HG03060 (cell line): ENCODE results near the gene HPS5.
"Not testable (repeated sequence)": the region's sequence is repeated elsewhere in the genome, so short reads cannot be mapped to it uniquely, and the experiment has no call there.

Experiments used
- ATAC-seq: cut with Tn5 transposase; IDR thresholded peaks from one replicate; pipeline ENCODE4 v1.9.1; 2021; ENCODE audit warnings: low read depth, moderate number of reproducible peaks; ENCODE audit not compliant: unreplicated experiment

The HPS5 gene

DNA sequence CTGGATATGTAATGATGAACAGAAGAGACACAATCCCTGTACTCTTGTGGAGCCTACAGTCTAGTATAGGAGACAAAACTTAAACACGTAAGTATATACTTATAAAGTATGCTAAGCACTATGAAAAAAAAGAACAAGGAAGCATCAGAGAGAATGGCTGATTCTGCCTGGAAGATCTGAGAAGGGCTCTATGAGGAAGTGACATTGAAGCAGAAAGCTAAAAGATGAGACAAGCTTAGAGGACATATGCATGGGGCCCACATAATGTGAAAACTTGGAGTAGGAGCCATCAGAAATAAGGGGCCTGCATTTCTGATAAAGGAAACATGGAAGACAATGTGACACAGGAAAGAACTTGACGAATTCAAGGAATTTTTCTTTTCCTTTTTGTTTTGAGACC lies 39.3 kb downstream of the HPS5 start:
- no peak for ATAC-seq

DNA sequence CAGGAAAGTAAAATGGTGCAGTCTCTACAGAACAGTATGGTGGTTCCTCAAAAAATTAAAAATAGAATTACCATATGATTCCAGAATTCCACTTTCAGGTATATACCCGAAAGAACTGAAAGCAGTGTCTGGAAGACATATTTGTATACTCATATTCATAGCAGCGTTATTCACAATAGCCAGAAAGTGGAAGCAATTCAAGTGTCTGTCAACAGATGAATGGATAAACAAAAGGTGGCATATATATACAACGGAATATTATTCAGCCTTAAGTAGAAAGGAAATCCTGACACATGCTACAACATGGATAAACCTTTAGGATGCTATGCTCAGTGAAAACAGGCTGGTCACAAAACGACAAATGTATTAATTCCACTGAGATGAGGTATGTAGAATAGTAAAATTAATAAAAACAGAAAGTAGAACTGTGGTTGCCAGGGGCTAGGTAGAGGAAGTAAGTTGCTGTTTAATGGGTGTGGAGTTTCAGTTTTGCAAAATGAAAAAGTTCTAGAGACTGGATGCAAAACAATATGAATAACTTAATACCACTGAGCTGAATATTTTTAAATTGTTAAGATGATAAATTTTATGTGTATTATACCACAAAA lies 41.4 kb downstream of the HPS5 start:
- peak; percentile 78 for ATAC-seq

DNA sequence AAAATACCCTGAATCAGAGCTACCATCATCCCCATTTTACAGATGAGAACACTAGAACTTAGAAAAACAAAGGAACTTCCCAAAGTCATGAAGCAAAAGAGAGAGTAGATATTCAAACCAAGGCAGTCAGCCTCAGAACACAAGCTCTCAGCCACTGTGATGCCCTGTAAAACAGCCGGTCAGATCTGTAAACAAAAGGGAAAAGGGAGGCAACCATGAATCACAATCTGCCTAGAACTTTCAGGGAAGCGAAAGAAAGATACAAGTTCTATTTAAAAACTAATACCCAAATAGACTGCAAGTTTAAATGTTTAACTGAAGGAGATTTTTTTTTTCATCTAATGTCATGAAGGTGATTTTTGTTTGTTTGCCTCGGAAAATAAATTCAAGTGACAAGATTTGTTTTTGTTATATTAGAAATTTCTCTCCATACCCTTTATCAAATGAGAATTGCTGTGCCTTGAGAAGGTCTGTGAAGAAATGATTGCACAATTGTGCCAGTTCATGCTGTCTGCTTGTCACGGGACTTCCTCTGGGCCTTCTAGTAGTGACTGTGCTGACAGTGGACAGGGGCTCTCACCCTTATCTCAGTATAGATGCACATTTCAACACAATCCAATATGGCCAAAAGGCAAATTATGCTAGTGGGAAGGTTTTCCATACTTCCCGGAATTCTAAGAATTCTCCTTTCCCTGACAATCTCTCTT lies 44.2 kb downstream of the HPS5 start:
- ATAC-seq, result no peak

DNA sequence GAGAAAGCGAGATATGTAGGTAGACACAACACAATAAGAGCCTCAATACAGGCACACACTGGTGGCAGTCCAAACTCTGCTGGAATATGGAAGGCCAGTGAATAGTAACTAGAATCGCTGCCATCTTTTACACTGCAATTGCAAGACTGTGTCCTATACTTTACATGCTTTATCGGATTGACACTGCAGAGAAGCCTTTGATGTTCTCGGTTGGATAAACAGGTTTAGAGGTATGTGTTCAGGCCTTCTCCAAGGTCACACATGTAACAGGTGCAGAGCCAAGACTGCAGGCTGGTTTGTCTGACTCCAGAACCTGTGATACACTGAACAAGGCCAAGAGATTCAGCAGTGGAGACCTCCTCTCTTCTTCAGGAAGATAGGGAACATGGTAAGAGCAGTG lies 50.7 kb downstream of the HPS5 start:
- no peak for ATAC-seq

DNA sequence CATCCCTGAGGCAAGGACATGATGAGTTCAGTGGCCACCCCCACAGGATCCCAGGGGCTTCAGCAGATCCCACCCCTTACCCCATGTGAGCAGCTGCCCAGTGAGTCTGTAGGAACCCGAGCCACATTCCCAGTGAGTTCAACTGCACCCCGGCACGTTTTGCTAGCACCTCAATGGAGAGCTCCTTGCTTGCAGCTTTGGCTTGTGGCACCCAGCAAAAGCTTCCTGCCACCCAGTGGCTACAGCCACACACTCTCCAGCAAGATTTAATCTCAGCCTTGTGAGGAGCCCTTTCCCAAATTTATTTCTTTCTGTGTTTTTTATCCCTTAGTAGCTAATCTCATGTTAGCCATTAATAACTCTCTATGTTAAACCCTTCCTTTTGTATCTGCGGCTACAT lies 51.8 kb downstream of the HPS5 start:
- no peak for ATAC-seq

DNA sequence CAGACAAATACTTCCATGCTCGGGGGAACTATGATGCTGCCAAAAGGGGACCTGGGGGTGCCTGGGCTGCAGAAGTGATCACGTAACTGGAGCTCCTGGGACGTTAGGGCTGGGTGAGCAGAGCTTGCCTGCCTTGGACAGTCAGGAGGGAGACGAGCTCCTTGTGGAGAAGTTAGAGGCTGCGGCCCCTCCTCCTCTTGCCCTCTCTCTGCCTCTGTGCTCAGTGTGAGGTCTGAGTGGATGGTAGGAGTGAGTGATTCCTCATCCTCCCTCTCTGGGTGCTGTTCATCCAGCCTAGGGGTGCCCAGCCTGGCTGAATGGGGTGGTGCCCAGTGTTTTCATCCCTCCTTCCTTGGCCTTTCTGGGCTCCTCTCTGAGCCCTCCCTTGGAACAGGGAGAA lies 52.7 kb downstream of the HPS5 start:
- ATAC-seq, result not testable (repeated sequence)

DNA sequence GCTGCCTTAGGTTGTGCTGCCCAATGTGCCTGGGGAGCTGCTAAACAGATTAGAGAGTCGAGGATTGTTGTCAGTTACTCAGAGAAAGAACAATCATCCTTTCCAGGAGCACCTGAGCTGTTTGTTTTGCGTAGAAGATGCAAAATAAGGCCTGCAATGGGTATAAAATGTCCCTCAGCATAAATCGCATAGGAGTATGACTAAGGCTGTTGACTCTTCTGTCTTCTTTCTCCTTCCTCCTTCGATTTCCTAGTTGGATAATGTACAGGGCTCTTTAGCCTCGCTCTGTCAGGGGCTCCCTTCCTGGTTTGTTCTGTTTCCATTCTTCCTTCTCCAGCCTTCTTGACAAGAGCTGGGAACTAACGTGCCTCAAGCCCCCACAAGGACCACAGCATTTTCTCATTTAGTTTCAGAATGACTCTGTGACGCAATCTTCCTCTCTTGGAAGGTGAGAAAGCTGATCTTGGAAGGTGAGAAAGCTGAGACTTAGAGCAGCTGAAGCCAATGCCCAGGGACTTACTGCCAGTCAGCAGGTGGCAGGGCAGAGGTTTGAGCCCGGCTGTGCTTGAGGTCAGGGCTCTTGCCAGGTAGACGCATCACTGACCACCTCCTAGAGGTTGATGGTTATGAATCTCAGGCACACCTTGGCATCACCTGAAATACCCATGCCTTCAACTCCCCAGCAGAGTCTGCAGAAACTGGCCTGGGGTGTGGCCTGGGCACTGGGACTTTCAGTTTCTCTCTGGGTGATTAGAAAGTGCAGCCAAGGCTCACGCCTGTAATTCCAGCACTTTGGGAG lies 54.4 kb downstream of the HPS5 start:
- peak; percentile 37 for ATAC-seq

DNA sequence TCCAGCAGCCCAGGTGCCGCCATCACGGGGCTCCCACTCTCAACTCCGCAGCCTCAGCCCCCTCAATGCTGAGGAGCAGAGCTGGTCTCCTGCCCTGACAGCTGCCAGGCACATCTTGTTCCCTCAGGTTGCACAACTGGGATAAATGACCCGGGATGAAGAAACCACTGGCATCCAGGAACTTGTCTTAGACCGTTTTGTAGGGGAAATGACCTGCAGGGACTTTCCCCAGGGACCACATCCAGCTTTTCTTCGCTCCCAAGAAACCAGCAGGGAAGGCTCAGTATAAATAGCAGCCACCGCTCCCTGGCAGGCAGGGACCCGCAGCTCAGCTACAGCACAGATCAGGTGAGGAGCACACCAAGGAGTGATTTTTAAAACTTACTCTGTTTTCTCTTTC lies 56.0 kb downstream of the HPS5 start, which contains the start of gene SAA1:
Gene SAA1 (plus strand): TSS at position 316 of the 400 bp plus-strand sequence. CDS start 624 bp downstream, outside the sequence.
- ATAC-seq, result no peak

DNA sequence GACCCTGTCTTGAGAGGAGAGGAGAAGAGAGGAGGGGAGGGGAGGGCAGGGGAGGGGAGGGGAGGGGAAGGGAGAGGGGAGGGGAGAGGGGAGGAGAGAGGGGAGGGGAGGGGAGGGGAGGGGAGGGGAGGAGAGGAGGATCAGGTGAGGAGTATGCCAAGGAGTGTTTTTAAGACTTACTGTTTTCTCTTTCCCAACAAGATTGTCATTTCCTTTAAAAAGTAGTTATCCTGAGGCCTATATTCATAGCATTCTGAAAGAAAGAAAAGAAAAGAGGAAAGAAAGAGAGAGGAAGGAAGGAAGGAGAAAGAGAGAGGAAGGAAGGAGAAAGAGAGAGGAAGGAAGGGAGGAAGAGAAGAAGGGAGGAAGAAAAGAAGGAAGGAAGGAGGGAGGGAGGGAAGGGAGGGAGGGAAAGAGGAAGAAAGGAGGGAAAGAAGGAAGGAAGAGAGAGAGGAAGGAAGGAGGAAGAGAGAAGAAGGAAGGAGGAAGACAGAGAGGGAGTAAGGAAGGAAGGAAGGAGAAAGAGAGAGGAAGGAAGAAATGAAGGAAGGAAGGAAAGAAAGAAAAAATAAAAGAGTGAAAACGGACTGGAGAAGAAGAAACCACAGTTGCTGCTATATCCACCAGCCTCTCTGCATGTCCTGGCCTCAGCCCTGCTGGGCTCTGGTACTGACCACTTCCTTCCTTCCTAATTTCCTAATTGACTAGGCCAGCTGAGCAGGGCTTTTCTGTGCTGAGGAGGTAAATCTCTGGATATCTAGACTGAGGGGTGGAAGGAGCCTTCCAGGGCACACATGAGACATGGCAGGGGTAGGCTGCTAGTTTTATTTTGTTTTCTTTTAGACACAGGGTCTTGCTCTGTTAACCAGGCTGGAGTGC lies 57.0 kb downstream of the HPS5 start:
- ATAC-seq, result no peak

DNA sequence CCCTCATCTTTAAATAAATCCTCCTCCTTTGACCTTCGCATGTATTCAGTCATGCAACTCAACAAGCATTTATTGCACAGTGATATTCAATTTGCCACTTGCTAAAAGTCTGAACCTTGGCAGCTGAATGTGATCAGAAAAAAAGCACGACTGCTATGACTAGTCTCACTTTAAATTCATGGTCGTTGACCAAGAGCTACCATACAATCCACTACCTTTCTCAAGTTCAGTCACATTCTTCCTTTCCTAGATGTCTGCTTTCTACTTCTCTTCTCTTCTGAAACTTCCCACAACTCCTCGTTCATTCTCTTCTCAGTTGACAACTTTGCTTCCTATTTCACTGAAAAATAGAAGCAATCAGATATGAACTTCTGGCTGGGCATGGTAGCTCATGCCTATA lies 57.9 kb downstream of the HPS5 start:
- no peak for ATAC-seq

DNA sequence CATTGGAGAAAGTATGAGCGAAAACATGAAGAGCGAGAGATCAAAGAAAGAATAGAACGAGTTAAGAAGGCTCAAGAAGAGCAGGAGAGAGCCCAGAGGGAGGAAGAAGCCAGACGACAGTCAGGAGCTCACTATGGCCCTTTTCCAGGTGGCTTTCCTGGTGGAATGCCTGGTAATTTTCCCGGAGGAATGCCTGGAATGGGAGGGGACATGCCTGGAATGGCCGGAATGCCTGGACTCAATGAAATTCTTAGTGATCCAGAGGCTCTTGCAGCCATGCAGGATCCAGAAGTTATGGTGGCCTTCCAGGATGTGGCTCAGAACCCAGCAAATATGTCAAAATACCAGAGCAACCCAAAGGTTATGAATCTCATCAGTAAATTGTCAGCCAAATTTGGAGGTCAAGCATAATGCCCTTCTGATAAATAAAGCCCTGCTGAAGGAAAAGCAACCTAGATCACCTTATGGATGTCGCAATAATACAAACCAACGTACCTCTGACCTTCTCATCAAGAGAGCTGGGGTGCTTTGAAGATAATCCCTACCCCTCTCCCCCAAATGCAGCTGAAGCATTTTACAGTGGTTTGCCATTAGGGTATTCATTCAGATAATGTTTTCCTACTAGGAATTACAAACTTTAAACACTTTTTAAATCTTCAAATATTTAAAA lies 59.1 kb downstream of the HPS5 start:
- not testable (repeated sequence) for ATAC-seq

DNA sequence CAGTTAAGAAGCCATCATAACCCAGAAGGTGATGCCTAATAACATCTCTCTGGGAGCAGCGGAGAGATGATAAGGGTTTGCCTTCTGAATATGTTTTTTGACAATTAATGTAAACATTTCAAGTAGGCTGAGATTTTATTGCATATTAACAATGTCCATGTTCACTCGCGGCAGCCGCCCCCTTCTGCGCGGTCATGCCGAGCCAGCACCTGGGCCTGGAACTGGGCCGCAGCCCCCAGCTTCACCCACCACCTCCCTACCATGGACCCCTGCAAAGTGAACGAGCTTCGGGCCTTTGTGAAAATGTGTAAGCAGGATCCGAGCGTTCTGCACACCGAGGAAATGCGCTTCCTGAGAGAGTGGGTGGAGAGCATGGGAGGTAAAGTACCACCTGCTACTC lies 60.2 kb downstream of the HPS5 start:
- ATAC-seq, result no peak

DNA sequence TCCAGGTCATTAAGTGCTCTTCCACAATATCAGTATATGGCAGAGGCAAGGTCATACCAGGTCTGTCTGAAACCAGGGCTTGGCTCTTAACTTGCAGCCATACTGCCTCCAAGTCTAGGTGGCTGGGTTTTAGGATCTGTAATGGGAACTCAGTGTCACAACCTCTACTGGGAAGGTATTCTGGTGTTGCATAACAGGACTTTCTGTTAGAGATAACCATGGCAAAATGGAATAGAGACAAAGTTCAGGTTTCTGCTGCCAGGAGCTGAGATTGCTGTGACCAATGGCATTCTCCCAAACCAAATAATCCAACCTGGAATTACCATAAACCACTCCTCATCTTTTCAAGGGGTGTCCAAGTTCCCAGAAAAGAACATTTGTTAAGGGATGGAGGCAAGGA lies 62.7 kb downstream of the HPS5 start:
- ATAC-seq, result no peak

DNA sequence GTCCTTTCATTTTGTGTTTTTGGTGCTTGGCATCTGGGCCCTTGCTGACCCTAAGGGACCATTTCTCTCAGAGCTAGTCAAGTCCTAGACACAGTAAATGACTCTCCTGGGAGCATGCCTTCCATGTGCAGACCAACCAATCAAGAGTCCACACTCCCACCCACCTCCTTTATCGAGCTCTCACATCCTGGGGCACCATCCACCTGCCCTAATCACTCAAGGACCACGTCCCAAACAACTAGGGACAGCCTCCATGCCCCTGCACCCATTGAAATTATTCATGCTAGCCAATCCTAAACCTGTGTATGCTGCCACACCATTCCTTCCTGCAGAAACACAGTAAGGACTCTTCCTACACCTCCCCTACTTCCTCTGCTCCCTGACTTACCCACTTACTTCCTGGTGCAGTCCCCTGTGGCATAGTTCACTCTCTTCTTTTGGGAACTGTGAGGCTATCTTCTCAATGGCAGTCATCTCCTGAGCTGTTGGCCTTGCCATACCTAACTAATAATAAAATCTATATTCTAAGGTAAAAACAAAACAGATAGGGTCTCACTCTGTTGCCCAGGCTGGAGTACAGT lies 67.1 kb downstream of the HPS5 start:
- ATAC-seq, result no peak

DNA sequence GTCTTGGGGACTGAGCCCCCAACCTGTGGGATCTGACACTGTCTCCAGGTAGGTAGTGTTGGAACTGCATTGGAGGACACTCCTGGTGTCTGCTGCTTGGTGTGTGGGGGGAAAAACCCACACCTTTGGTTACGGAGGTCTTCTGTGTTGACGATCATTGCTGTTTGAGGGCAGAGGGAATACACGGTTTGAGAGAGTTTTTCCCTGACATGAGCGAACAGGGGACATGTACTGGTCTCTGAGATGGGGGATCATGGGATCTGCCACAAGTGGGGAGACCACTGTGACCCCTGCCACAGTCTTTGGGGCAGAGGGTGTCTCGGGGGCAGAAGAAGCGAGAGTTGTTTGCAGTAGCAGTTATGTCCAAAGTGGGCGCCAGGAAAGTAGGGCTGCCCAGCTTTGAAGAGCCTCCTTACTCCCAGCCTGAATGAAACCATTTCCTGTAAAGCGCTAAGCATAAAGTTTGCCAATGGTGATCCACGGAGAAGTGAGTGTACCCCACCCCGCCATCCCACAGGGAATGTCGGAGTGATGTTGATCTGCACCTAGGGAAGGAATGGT lies 68.1 kb downstream of the HPS5 start:
- ATAC-seq, result no peak

DNA sequence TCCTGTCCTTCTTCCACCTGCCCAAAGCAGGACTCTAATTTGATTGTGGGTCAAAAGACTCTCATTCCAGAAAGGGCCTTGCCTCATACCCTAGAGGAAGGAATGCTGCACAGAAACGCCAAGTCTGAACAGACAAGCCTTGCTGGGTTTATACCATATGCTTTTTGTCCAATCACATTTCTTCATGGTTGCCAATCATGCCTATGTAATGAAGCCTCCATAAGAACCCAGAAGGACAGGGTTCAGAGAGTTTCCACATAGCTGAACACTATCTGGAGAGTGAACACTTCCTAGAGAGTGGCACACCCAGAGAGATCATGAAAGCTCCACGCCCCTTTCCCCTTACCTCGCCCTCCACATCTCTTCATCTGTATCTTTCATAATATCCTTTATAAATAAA lies 68.7 kb downstream of the HPS5 start:
- no peak for ATAC-seq

DNA sequence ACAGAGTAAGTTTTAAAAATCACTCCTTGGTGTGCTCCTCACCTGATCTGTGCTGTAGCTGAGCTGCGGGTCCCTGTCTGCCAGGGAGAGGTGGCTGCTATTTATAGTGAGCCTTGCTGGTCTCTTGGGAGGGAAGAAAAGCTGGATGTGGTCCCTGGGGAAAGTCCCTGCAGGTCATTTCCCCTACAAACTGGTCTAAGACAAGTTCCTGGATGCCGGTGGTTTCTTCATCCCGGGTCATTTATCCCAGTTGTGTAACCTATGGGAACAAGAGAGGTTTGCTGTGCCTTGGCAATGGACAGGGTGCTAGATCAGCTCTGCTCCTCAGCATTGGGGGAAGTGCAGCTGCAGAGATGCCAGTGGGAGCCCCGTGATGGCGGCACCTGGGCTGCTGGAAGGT lies 73.4 kb downstream of the HPS5 start, which contains the start of gene SAA2:
Gene SAA2 (minus strand): TSS at position 108 of the 400 bp plus-strand sequence. CDS start 657 bp downstream, outside the sequence.
- no peak for ATAC-seq

DNA sequence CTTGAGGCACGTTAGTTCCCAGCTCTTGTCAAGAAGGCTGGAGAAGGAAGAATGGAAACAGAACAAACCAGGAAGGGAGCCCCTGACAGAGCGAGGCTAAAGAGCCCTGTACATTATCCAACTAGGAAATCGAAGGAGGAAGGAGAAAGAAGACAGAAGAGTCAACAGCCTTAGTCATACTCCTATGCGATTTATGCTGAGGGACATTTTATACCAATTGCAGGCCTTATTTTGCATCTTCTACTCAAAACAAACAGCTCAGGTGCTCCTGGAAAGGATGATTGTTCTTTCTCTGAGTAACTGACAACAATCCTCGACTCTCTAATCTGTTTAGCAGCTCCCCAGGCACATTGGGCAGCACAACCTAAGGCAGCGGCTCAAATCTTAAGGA lies 74.8 kb downstream of the HPS5 start:
- ATAC-seq, result not testable (repeated sequence)
